ENCODE results near the gene H2AZ1.
A peak's percentile ranks its signal among the peaks of the same experiment; 100 is the strongest.

Gene H2AZ1

DNA sequence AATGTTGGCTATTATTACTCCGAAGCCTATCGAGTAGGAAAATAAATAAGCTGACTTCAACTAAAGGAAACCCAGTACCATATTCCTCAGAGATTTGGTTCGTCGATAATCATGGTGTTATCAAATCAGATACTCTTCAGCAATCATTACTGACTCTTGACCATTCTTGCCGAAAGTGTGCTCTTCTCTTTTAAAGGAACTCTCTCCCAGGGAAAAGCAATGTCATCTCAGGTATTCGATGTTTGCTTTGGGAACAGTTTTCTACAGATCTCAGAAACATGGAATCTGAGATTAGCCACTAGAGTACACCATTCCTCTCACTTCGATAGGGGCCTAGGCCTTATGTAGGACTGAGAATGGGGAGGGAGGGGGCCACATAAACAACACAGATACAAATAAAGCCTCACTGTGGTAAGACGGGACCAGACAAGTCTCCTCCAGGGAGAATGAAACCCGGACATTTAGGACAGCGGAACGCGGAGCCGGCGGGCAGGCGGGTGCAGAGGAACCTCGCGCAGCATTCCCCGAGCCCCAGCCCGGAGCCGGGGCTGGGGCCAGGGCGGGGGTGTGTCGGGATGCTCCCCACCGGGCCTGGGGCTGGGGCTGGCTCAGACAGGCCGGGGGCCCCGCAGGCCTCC is 4.2 kb downstream of the H2AZ1 start:
- peak overlapping the region; percentile 97 for H3K27ac ChIP-seq
- TF ChIP-seq, protein P1, sequence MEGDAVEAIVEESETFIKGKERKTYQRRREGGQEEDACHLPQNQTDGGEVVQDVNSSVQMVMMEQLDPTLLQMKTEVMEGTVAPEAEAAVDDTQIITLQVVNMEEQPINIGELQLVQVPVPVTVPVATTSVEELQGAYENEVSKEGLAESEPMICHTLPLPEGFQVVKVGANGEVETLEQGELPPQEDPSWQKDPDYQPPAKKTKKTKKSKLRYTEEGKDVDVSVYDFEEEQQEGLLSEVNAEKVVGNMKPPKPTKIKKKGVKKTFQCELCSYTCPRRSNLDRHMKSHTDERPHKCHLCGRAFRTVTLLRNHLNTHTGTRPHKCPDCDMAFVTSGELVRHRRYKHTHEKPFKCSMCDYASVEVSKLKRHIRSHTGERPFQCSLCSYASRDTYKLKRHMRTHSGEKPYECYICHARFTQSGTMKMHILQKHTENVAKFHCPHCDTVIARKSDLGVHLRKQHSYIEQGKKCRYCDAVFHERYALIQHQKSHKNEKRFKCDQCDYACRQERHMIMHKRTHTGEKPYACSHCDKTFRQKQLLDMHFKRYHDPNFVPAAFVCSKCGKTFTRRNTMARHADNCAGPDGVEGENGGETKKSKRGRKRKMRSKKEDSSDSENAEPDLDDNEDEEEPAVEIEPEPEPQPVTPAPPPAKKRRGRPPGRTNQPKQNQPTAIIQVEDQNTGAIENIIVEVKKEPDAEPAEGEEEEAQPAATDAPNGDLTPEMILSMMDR (IDR thresholded peaks at IDR 0.05), result no peak
- TF ChIP-seq ZFX (IDR thresholded peaks at IDR 0.05; ENCODE audit: borderline replicate concordance), result no peak

GRCh38 chr4:99943904-99944437 is 6.1 kb downstream of the H2AZ1 start:
- TF ChIP-seq, protein P1 (IDR thresholded peaks at IDR 0.05), result no peak
- TF ChIP-seq ZFX (IDR thresholded peaks at IDR 0.05; ENCODE audit: borderline replicate concordance), result no peak
- no peak overlapping the region for H3K27ac ChIP-seq

DNA sequence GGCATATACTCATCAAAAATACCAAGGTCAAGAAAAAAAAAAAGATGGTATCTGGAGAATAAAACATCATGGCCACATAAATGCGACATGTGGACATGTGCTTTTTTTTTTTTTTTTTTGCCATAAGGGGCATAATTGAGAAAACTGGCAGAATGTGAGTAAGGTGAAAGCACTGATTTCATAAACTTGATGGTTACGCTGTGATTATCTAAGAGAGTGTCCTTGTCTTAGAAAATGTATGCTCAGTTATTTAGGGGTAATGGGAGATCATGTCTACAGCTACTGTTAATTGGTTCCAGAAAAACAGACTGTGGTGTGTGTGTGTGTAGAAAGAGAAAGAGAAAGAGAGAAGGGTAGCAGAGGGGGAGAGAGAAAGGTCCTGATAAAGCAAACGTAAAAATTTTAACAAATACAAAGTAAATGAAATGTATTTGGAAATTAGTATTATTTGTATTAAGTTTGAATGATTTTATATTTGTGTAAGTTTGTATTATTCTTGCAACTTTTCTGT is 11.8 kb downstream of the H2AZ1 start:
- H3K27ac ChIP-seq, result no peak overlapping the region
- no peak for TF ChIP-seq ZFX (IDR thresholded peaks at IDR 0.05; ENCODE audit: borderline replicate concordance)
- TF ChIP-seq, protein P1 (IDR thresholded peaks at IDR 0.05), result no peak

GRCh38 chr4:99934891-99935290 is 15.2 kb downstream of the H2AZ1 start:
- no peak overlapping the region for H3K27ac ChIP-seq
- TF ChIP-seq, protein P1 (IDR thresholded peaks at IDR 0.05), result no peak
- TF ChIP-seq ZFX (IDR thresholded peaks at IDR 0.05; ENCODE audit: borderline replicate concordance), result no peak

- no peak overlapping the region for H3K27ac ChIP-seq
- TF ChIP-seq, protein P1 (IDR thresholded peaks at IDR 0.05), result no peak
- no peak for TF ChIP-seq ZFX (IDR thresholded peaks at IDR 0.05; ENCODE audit: borderline replicate concordance)
These were observed 22.5 kb downstream of the H2AZ1 start for GRCh38 chr4:99927566-99927965.

DNA sequence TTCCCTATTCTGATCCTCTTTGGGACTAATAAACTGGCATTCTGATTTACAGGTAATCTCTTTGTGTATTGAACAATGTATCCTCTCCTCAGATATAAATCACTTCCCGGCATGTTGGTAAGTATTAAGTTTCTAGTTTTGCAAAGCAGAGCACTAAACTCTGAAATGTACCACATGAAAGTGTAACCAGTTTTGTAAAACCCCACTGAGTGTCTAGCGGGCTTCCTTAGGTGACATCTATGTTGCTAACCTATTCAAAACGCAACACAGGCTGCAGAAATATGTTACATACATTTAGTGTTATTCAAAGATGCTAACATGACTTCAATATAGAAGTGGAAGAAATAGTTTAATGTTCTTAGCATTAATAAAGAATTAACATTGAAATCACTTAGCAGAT is 28.9 kb downstream of the H2AZ1 start:
- TF ChIP-seq, protein P1 (IDR thresholded peaks at IDR 0.05), result no peak
- TF ChIP-seq ZFX (IDR thresholded peaks at IDR 0.05; ENCODE audit: borderline replicate concordance), result no peak
- no peak overlapping the region for H3K27ac ChIP-seq

- H3K27ac ChIP-seq, result no peak overlapping the region
- TF ChIP-seq ZFX (IDR thresholded peaks at IDR 0.05; ENCODE audit: borderline replicate concordance), result no peak
- TF ChIP-seq, protein P1 (IDR thresholded peaks at IDR 0.05), result no peak
These were observed 31.4 kb downstream of the H2AZ1 start for GRCh38 chr4:99918656-99919055.

All from 22Rv1 (cell line).